K562 (cell line): ENCODE data around the gene TTC9B. TPM values are rescaled to one million over a fixed set of nuclear protein-coding genes. Genes with fewer than 3 reads are reported as not detected.

Experiments
- ARID4B ChIP-seq: sonication (generic); formaldehyde crosslinking; IDR thresholded peaks from 2 replicates; pipeline ENCODE4 v1.8.0; 2022; ENCODE audit warnings: mild to moderate bottlenecking, missing genetic modification reagents
- CAMTA2 ChIP-seq: fragments of 250-450 bp; sonication (Bioruptor Pico); conservative IDR thresholded peaks from 2 replicates; pipeline ENCODE4 v1.5.1; 2022
- CTCF ChIP-seq, 3 experiments: IDR thresholded peaks in 2 of 3; conservative IDR thresholded peaks in 1 of 3; 2 replicates each; pipeline ENCODE4 v1.5.1; 2011 to 2012; ENCODE audit warnings: low read length in 3 of 3, mild to moderate bottlenecking in 3 of 3, control low read depth in 2 of 3, improper control_type of control experiment in 1 of 3, inconsistent platforms in 1 of 3, low read depth in 1 of 3, mixed read lengths in 1 of 3, moderate library complexity in 1 of 3; ENCODE audit not compliant: insufficient read depth in 2 of 3
- FOSL1 ChIP-seq: fragments of 200-800 bp; sonication (Bioruptor generic); conservative IDR thresholded peaks from 2 replicates; pipeline ENCODE4 v1.6.1; 2016; ENCODE audit warnings: missing genetic modification characterization, missing compliant biosample characterization
- HMGXB4 ChIP-seq: sonication (generic); formaldehyde crosslinking; IDR thresholded peaks from 2 replicates; pipeline ENCODE4 v1.8.1; 2023; ENCODE audit warnings: mild to moderate bottlenecking, missing genetic modification reagents
- NCOA2 ChIP-seq, 2 experiments: fragments of 450-650 bp; IDR thresholded peaks; 2 replicates each; pipeline ENCODE4 v1.6.1; 2018; ENCODE audit warnings: mild to moderate bottlenecking in 2 of 2, moderate library complexity in 1 of 2; ENCODE audit not compliant: partially characterized antibody in 2 of 2
- NCOA4 ChIP-seq: fragments of 450-650 bp; IDR thresholded peaks from 2 replicates; pipeline ENCODE4 v1.6.1; 2018; ENCODE audit warnings: mild to moderate bottlenecking; ENCODE audit not compliant: partially characterized antibody
- PTBP1 ChIP-seq: fragments of 200-400 bp; formaldehyde crosslinking; IDR thresholded peaks from 2 replicates; pipeline ENCODE4 v1.6.1; 2017; ENCODE audit warnings: low read depth, low read length
- RBFOX2 ChIP-seq: fragments of 200-400 bp; formaldehyde crosslinking; IDR thresholded peaks from 2 replicates; pipeline ENCODE4 v1.6.1; 2017; ENCODE audit warnings: low read depth, mild to moderate bottlenecking, low read length, moderate library complexity
- SAFB2 ChIP-seq: fragments of 200-400 bp; formaldehyde crosslinking; IDR thresholded peaks from 2 replicates; pipeline ENCODE4 v1.6.1; 2018; ENCODE audit warnings: borderline replicate concordance, low read length, low read depth, moderate library complexity; ENCODE audit not compliant: severe bottlenecking
- SIN3A ChIP-seq, 2 experiments: fragments of 150-350 bp in 1 of 2; IDR thresholded peaks; 2 replicates each; pipeline ENCODE4 v1.6.1; 2011 to 2016; ENCODE audit warnings: borderline replicate concordance in 2 of 2, low read depth in 2 of 2, low read length in 2 of 2, mild to moderate bottlenecking in 2 of 2, moderate library complexity in 2 of 2; ENCODE audit not compliant: control insufficient read depth in 1 of 2
- SUPT5H ChIP-seq: fragments of 450-650 bp; IDR thresholded peaks from 2 replicates; pipeline ENCODE4 v1.6.1; 2016
- TFAP4 ChIP-seq: sonication (generic); formaldehyde crosslinking; IDR thresholded peaks from 2 replicates; pipeline ENCODE4 v1.8.0; 2022; ENCODE audit warnings: missing genetic modification reagents, mild to moderate bottlenecking, moderate library complexity, borderline replicate concordance
- ZNF121 ChIP-seq: sonication (generic); formaldehyde crosslinking; conservative IDR thresholded peaks from 2 replicates; pipeline ENCODE4 v1.8.0; 2022; ENCODE audit warnings: missing genetic modification reagents
- ZNF57 ChIP-seq: fragments of 450-650 bp; formaldehyde crosslinking; IDR thresholded peaks from 2 replicates; pipeline ENCODE4 v1.4.0; 2020; ENCODE audit warnings: mild to moderate bottlenecking, moderate library complexity
- polyA plus RNA-seq, 8 experiments: library from polyadenylated mRNA; depleted of rRNA in 4 of 8; stranded (reverse) in 5 of 8; unstranded in 3 of 8; fragments of >200 nt; fragmentation: Nextera tagmentation in 2 of 8; fragmentation: Illumina TruSeq in 1 of 8; extraction: Ambion mirVana in 2 of 8; extraction: Trizol in 1 of 8; gene quantifications; 2 replicates each; pipeline versions ENCODE4 v1.2.1 to v1.2.3, GENCODE V29; 2011 to 2014; ENCODE audit warnings: inconsistent platforms in 1 of 8, missing spikeins in 1 of 8
- total RNA-seq, 7 experiments: library from RNA; depleted of rRNA in 6 of 7; stranded (reverse); fragments of >200 nt in 6 of 7; fragmentation: Illumina TruSeq in 2 of 7; extraction: Trizol in 2 of 7; gene quantifications; 2 replicates each; pipeline versions ENCODE4 v1.2.1 to v1.2.3, GENCODE V29; 2011 to 2021; ENCODE audit warnings: low replicate concordance in 1 of 7

Gene TTC9B
- total and polyA plus RNA-seq, 9 of the 15 experiments (the other 6 are each of a cell fraction or from before 2014, with no cell fraction given) = 0.06 to 0.14 TPM; not detected in 7

GRCh38 chr19:40217027-40217810 is 965 bp downstream of the TTC9B start (continued):
- TF ChIP-seq FOSL1 (tag) (0 out of 2 replicates have a peak, but pooled peaks have one; percentile 17), NCOA2 (IDR thresholded peaks at IDR 0.05; ENCODE audit: partially characterized antibody in 2 of 2) (no peak), TFAP4 (peak; percentile 59; the same call in 1 of the 2 replicates), SIN3A (IDR thresholded peaks at IDR 0.05; ENCODE audit: borderline replicate concordance in 2 of 2, control insufficient read depth in 1 of 2, low read depth in 2 of 2, low read length in 2 of 2) (no peak), CTCF (IDR thresholded peaks at IDR 0.05 in 2 of 3, conservative IDR thresholded peaks at IDR 0.05 in 1 of 3; ENCODE audit: insufficient read depth in 2 of 3, low read depth in 1 of 3, low read length in 3 of 3) (peak; percentile 82 to 98 (median 87)), SAFB2 (no peak), PTBP1 (no peak), ZNF121 (CRISPR knock-in tag) (no peak), HMGXB4 (CRISPR knock-in tag) (no peak), NCOA4 (no peak), ZNF57 (no peak), ARID4B (CRISPR knock-in tag) (no peak), SUPT5H (no peak), CAMTA2 (CRISPR knock-in tag) (no peak), RBFOX2 (no peak)
